GM12878 (cell line): ENCODE results near the gene TTC32. TPM values are rescaled to one million over a fixed set of nuclear protein-coding genes. Genes with fewer than 3 reads are reported as not detected.

ENCODE experiments used
- ATAC-seq: fragments of 200-7000 bp; cut with Tn5 transposase; 3 replicates; pipeline ENCODE4 v1.9.1; 2020; ENCODE audit warnings: mild to moderate bottlenecking, moderate library complexity
- BruUV-seq: library from RNA; stranded (reverse); fragments of 400-500 nt; replicated peaks from 2 replicates; lab custom pipeline; 2021; lab: Mats Ljungman, UMichigan
- CTCF ChIA-PET: fragments of 300-600 bp; sonication (Branson Sonifier 250); formaldehyde crosslinking; extraction: SDS; loops from one replicate; lab custom pipeline; 2021; ENCODE audit warnings: inconsistent platforms; lab: Yijun Ruan, JAX
- POLR2A ChIA-PET: fragments of 350-600 bp; formaldehyde crosslinking; extraction: SDS; loops from one replicate; lab custom pipeline; 2021; ENCODE audit warnings: inconsistent platforms; lab: Charles Lee
- RAD21 ChIA-PET: fragments of 300-600 bp; sonication (Branson Sonifier 250); formaldehyde crosslinking; loops from one replicate; lab custom pipeline; 2023; ENCODE audit warnings: antibody characterized with exemption; ENCODE audit not compliant: unreplicated experiment; lab: Charles Lee
- SMC1A ChIA-PET: fragments of 300-600 bp; sonication (Branson Sonifier 250); formaldehyde crosslinking; loops from one replicate; lab custom pipeline; 2023; ENCODE audit not compliant: unreplicated experiment, uncharacterized antibody; lab: Charles Lee
- DNase-seq: peaks from one replicate; pipeline ENCODE4 v3.0.0-alpha.2; 2011; ENCODE audit warnings: low read depth, low spot score
- FAIRE-seq: peaks from 3 replicates; lab custom pipeline; 2011; peaks lifted over from hg19 to GRCh38; lab: Jason Lieb, UNC
- H2AFZ ChIP-seq: 2 replicates; pipeline ENCODE4 v1.6.0; 2011; ENCODE audit warnings: low read depth, low read length, control low read depth; ENCODE audit not compliant: control insufficient read depth
- H3K27ac ChIP-seq: 2 replicates; pipeline ENCODE4 v1.5.1; 2011; ENCODE audit warnings: control low read depth; ENCODE audit not compliant: control insufficient read depth, insufficient read depth
- H3K27me3 ChIP-seq, 2 experiments: replicated peaks in 1 of 2; 2 replicates each; pipeline versions ENCODE4 v1.6.0 to v1.6.1; 2011; ENCODE audit warnings: low read length in 1 of 2; ENCODE audit not compliant: control insufficient read depth in 2 of 2, insufficient read depth in 2 of 2
- H3K36me3 ChIP-seq, 2 experiments: 2 replicates each; pipeline ENCODE4 v1.5.1; 2011; ENCODE audit warnings: low read length in 1 of 2; ENCODE audit not compliant: control insufficient read depth in 2 of 2, insufficient read depth in 2 of 2
- H3K4me1 ChIP-seq: 2 replicates; pipeline ENCODE4 v1.6.1; 2011; ENCODE audit warnings: mild to moderate bottlenecking, low read length, moderate library complexity, mixed read lengths; ENCODE audit not compliant: control insufficient read depth, insufficient read depth
- H3K4me2 ChIP-seq: 2 replicates; pipeline ENCODE4 v1.6.0; 2011; ENCODE audit warnings: control low read depth; ENCODE audit not compliant: control insufficient read depth, insufficient read depth
- H3K4me3 ChIP-seq: fragments of 200-600 bp; sonication (generic); 2 replicates; pipeline ENCODE4 v1.5.1; 2016
- H3K79me2 ChIP-seq: 2 replicates; pipeline ENCODE4 v1.6.0; 2011; ENCODE audit warnings: low read length; ENCODE audit not compliant: control insufficient read depth, insufficient read depth
- H3K9ac ChIP-seq: 2 replicates; pipeline ENCODE4 v1.8.0; 2011; ENCODE audit warnings: low read length, control low read depth, mixed read lengths; ENCODE audit not compliant: control insufficient read depth, insufficient read depth
- H3K9me3 ChIP-seq: replicated peaks from 3 replicates; pipeline ENCODE4 v1.5.1; 2011; ENCODE audit warnings: mild to moderate bottlenecking, low read length; ENCODE audit not compliant: control insufficient read depth, insufficient read depth
- H4K20me1 ChIP-seq: 2 replicates; pipeline ENCODE4 v1.6.0; 2011; ENCODE audit not compliant: control insufficient read depth, insufficient read depth
- CHD1 ChIP-seq: IDR thresholded peaks from 2 replicates; pipeline ENCODE4 v1.6.1; 2012; ENCODE audit warnings: low read depth, low read length, improper control_type of control experiment
- KAT2A ChIP-seq: conservative IDR thresholded peaks from 2 replicates; pipeline ENCODE4 v1.6.1; 2011; ENCODE audit warnings: low read depth, low read length; ENCODE audit not compliant: control insufficient read depth
- RFX5 ChIP-seq: IDR thresholded peaks from 2 replicates; pipeline ENCODE4 v1.6.1; 2011; ENCODE audit warnings: low read depth, low read length, improper control_type of control experiment
- WGBS: methylation state at CpG from one replicate; pipeline ENCODE4 v1.1.6; 2016; ENCODE audit warnings: low lambda C conversion rate; ENCODE audit not compliant: insufficient replicate concordance, insufficient coverage; ENCODE audit errors: missing lambda C conversion rate; 5-methylcytosine and 5-hydroxymethylcytosine counted together
- in situ Hi-C: fragments of 300-500 bp; cut with MboI; formaldehyde crosslinking; loops from 9 replicates; pipeline ENCODE4 v1.14.3; 2018; ENCODE audit warnings: mixed read lengths
- intact Hi-C: fragments of 100-400 bp; cut with micrococcal nuclease; formaldehyde crosslinking; loops from one replicate; pipeline ENCODE4 v1.14.2; 2022; ENCODE audit not compliant: unreplicated experiment
- polyA plus RNA-seq, 11 experiments: library from polyadenylated mRNA; depleted of rRNA in 4 of 11; unstranded in 6 of 11; stranded (reverse) in 5 of 11; fragments of >200 nt; fragmentation: Nextera tagmentation in 4 of 11; fragmentation: Illumina TruSeq in 1 of 11; extraction: Ambion mirVana in 4 of 11; extraction: Trizol in 1 of 11; gene quantifications; 1 replicate in 1 of 11; 2 replicates in 10 of 11; pipeline versions ENCODE4 v1.2.1 to v1.2.3, GENCODE V29; 2011 to 2016; ENCODE audit warnings: inconsistent platforms in 2 of 11, missing spikeins in 2 of 11, low read depth in 1 of 11
- total RNA-seq, 4 experiments: library from RNA; depleted of rRNA in 3 of 4; stranded (reverse); fragments of >200 nt in 3 of 4; fragmentation: Illumina TruSeq in 1 of 4; extraction: Trizol in 1 of 4; gene quantifications; 2 replicates each; pipeline versions ENCODE4 v1.2.1 to v1.2.3, GENCODE V29; 2013 to 2021

The TTC32 gene
- total and polyA plus RNA-seq, 10 of the 15 experiments (the other 5 are each of a cell fraction or from before 2014, with no cell fraction given), result 11.1 to 30.0 (median 19.7) TPM

- FAIRE-seq (no peak), ATAC-seq (no peak), DNase-seq (no peak)
- Histone ChIP-seq H4K20me1 (no peaks in the 10 kb centered on the region), H3K27ac (no peak overlapping the region), H3K4me1 (no peaks in the 10 kb centered on the region), H3K4me2 (no peak overlapping the region), H3K27me3 (no peaks in the 10 kb centered on the region; a peak in 2 of 4 replicates), H3K36me3 (no peaks in the 10 kb centered on the region), H3K9me3 (no peaks in the 10 kb centered on the region), H3K4me3 (no peak overlapping the region), H3K79me2 (no peaks in the 10 kb centered on the region), H2AFZ (no peak overlapping the region), H3K9ac (no peak overlapping the region)
- SMC1A ChIA-PET, result no interaction called here
- POLR2A ChIA-PET, result interaction anchor here (0.5 kb wide), 1 partner anchor 809 kb away, joined by 3 read pairs; no protein-coding TSS in a partner anchor
- WGBS, result 39% methylated on average over 15 of the region's 15 CpGs
- CTCF ChIA-PET, result no interaction called here
- in situ Hi-C loops, result no loop called here
- no TSS peak for BruUV-seq
- intact Hi-C loops, result no loop called here
- RAD21 ChIA-PET, result no interaction called here
- TF ChIP-seq KAT2A (no peak), RFX5 (no peak)
Observed at GRCh38 chr2:19855542-19856431, 46.0 kb downstream of the TTC32 start.

DNA sequence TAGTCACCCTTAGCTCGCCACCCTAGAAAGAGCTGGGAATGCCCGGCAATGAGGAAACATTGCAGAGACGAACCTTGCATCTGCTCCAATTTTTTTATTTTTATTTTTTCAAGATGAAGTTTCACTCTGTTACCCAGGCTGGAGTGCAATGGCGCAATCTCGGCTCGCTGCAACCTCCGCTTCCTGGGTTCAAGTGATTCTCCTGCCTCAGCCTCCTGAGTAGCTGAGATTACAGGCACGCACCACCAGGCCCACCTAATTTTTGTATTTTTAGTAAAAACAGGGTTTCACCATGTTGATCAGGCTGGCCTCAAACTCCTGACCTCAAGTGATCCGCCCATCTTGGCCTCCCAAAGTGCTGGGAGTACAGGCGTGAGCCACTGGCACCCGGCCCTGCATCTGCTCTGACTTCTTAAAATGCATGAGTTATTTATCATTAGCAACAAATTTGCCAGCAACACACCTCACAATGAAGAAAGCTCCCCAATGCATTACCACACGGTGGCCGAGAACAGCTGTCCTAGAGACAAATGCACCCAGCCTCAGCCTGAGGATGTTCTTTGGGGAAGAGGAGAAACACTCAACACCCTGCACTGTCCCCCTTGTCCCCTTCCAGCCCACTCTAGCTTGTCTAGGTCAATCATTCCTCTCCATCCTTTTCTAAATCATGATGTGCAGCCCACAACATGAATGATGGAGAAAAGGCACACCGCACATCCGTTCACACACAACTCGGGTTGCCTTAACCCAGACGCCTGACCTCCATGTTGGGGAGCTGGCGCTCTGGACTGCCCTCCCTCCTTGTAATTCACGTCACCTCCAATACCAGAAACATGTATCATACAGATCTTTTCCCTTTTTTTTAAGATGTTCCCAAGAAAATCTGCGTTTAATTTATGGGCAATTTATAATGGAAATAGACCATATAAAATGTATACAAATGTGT is 46.9 kb downstream of the TTC32 start:
- Histone ChIP-seq H3K27me3 (no peaks in the 10 kb centered on the region; a peak in 2 of 4 replicates), H2AFZ (no peak overlapping the region), H4K20me1 (no peaks in the 10 kb centered on the region), H3K9ac (no peak overlapping the region), H3K9me3 (no peaks in the 10 kb centered on the region), H3K4me1 (no peaks in the 10 kb centered on the region), H3K4me2 (no peak overlapping the region), H3K79me2 (no peaks in the 10 kb centered on the region), H3K4me3 (no peak overlapping the region), H3K36me3 (no peaks in the 10 kb centered on the region), H3K27ac (no peak overlapping the region)
- SMC1A ChIA-PET, result no interaction called here
- no peak for TF ChIP-seq CHD1
- CTCF ChIA-PET, result interaction anchor here (1.8 kb wide), 1 partner anchor 8 kb away, joined by 4 read pairs; no protein-coding TSS in a partner anchor
- 52% methylated on average over 20 of the region's 20 CpGs for WGBS
- POLR2A ChIA-PET, result interaction anchor here (0.5 kb wide), 1 partner anchor 808 kb away, joined by 3 read pairs; no protein-coding TSS in a partner anchor
- intact Hi-C loops, result no loop called here
- BruUV-seq, result no TSS peak
- ATAC-seq, result no peak
- RAD21 ChIA-PET, result no interaction called here
- in situ Hi-C loops, result no loop called here
- no peak for FAIRE-seq
- no peak for DNase-seq
